ENCODE measurements around the gene CALB2. TPM values are rescaled to one million over a fixed set of nuclear protein-coding genes. Genes with fewer than 3 reads are reported as not detected.

The CALB2 gene
- total and polyA plus RNA-seq, 2 experiments from 2014 or later, result 2.4 to 4.2 TPM

GRCh38 chr16:71353736-71354135 is 4.8 kb upstream of the CALB2 start:
- no peak overlapping the region for H3K4me3 Mint-ChIP-seq
- H3K27ac ChIP-seq (ENCODE audit: low read depth), result no peak overlapping the region
- TF ChIP-seq EZH2 (IDR thresholded peaks at IDR 0.05; ENCODE audit: low read depth, unreplicated experiment) (no peak), ZNF331 (CRISPR knock-in tag; IDR thresholded peaks at IDR 0.05; ENCODE audit: low read depth) (no peak), STAT1 (IDR thresholded peaks at IDR 0.05; ENCODE audit: unreplicated experiment) (no peak), REST (IDR thresholded peaks at IDR 0.05; ENCODE audit: unreplicated experiment) (no peak), EZH2phosphoT487 (IDR thresholded peaks at IDR 0.05; ENCODE audit: unreplicated experiment) (no peak), POLR2AphosphoS5 (IDR thresholded peaks at IDR 0.05; ENCODE audit: low read depth) (no peak), JUNB (IDR thresholded peaks at IDR 0.05; ENCODE audit: unreplicated experiment) (no peak), ZNF114 (CRISPR knock-in tag; IDR thresholded peaks at IDR 0.05) (no peak), ETS1 (IDR thresholded peaks at IDR 0.05) (no peak), CTCF (conservative IDR thresholded peaks at IDR 0.05; ENCODE audit: low read depth in 2 of 2) (no peak), NANOG (IDR thresholded peaks at IDR 0.05; ENCODE audit: borderline replicate concordance) (no peak), CREB1 (CRISPR knock-in tag; IDR thresholded peaks at IDR 0.05; ENCODE audit: low read depth) (no peak)
- peaks cover 19% of the 10 kb centered on the region for H3K4me1 Mint-ChIP-seq
- ATAC-seq (no peak), DNase-seq (ENCODE audit: low spot score) (peak; percentile 33)
- no peak overlapping the region for H3K4me2 ChIP-seq
- H3K27me3 ChIP-seq (ENCODE audit: insufficient read depth), result peaks cover 8% of the 10 kb centered on the region
- H2AFZ ChIP-seq, result no peak overlapping the region
- peaks cover 12% of the 10 kb centered on the region for H3K27me3 Mint-ChIP-seq (ENCODE audit: insufficient read depth, low read depth, poor library complexity)
- H3K27ac Mint-ChIP-seq, result no peak overlapping the region
- H3K36me3 ChIP-seq (ENCODE audit: insufficient read depth), result no peaks in the 10 kb centered on the region
- H4K20me1 ChIP-seq (replicated peaks; ENCODE audit: insufficient read depth), result no peaks in the 10 kb centered on the region
- no peak overlapping the region for H3K4me3 ChIP-seq
- H3K9me3 Mint-ChIP-seq, result no peaks in the 10 kb centered on the region
- H3K4me1 ChIP-seq (ENCODE audit: insufficient read depth), result peaks cover 10% of the 10 kb centered on the region; the same call in 1 of the 2 replicates
- H3F3A ChIP-seq (replicated peaks; ENCODE audit: low read depth), result no peaks in the 10 kb centered on the region
- no peaks in the 10 kb centered on the region for H3K36me3 Mint-ChIP-seq (ENCODE audit: low read depth)
- no peaks in the 10 kb centered on the region for H3K79me2 ChIP-seq (replicated peaks; ENCODE audit: insufficient read depth)
- no peaks in the 10 kb centered on the region for H3K9me2 ChIP-seq (ENCODE audit: insufficient read depth)
